ENCODE measurements around the gene USP13.
"Not testable (repeated sequence)": the region's sequence is repeated elsewhere in the genome, so short reads cannot be mapped to it uniquely, and the experiment has no call there.

Gene USP13

GRCh38 chr3:179775416-179776122 lies 122.7 kb downstream of the USP13 start:
- no peak for TF ChIP-seq CTCF (conservative IDR thresholded peaks at IDR 0.05)
- no peak overlapping the region for H3K27ac ChIP-seq

- not testable (repeated sequence) for H3K27ac ChIP-seq
These were observed 130.0 kb downstream of the USP13 start for GRCh38 chr3:179782841-179783240.

GRCh38 chr3:179788996-179789395 lies 136.2 kb downstream of the USP13 start:
- H3K27ac ChIP-seq: peak overlapping the region; percentile 65
- TF ChIP-seq CTCF (conservative IDR thresholded peaks at IDR 0.05): no peak

GRCh38 chr3:179791793-179792192 lies 139.0 kb downstream of the USP13 start:
- no peak for TF ChIP-seq CTCF (conservative IDR thresholded peaks at IDR 0.05)
- H3K27ac ChIP-seq: no peak overlapping the region

- no peak overlapping the region for H3K27ac ChIP-seq
- TF ChIP-seq CTCF (conservative IDR thresholded peaks at IDR 0.05): no peak
These were observed 141.5 kb downstream of the USP13 start for GRCh38 chr3:179794355-179794754.

GRCh38 chr3:179796421-179796820 lies 143.6 kb downstream of the USP13 start:
- TF ChIP-seq CTCF (conservative IDR thresholded peaks at IDR 0.05): no peak
- no peak overlapping the region for H3K27ac ChIP-seq

- H3K27ac ChIP-seq: no peak overlapping the region
- no peak for TF ChIP-seq CTCF (conservative IDR thresholded peaks at IDR 0.05)
These were observed 144.4 kb downstream of the USP13 start for GRCh38 chr3:179797192-179797591.

- H3K27ac ChIP-seq: no peak overlapping the region
- TF ChIP-seq CTCF (conservative IDR thresholded peaks at IDR 0.05): no peak
These were observed 148.4 kb downstream of the USP13 start for GRCh38 chr3:179801263-179801662.
